Peyer's patch (tissue), 4 donors: ENCODE results near the gene MPPED1. TPM values are rescaled to one million over a fixed set of nuclear protein-coding genes. Genes with fewer than 3 reads are reported as not detected.

Experiments
- DNase-seq, 3 donors: peaks; one replicate each; pipeline ENCODE4 v3.0.0-alpha.2; 2017 to 2019
- H3K27ac ChIP-seq, 4 donors: fragments of 200-600 bp; sonication (generic); one replicate each; pipeline ENCODE4 v1.5.1; 2016 to 2019
- H3K27me3 ChIP-seq, 2 donors: fragments of 200-600 bp; sonication (generic); one replicate each; pipeline ENCODE4 v1.5.1; 2019
- H3K36me3 ChIP-seq, 3 donors: fragments of 200-600 bp; sonication (generic); one replicate each; pipeline ENCODE4 v1.5.1; 2016 to 2019
- H3K4me1 ChIP-seq, 4 donors: fragments of 200-600 bp; sonication (generic); one replicate each; pipeline ENCODE4 v1.5.1; 2016 to 2019
- H3K4me3 ChIP-seq, 4 donors: fragments of 200-600 bp; sonication (generic); 1 replicate in 3 of 4; 2 replicates in 1 of 4; pipeline ENCODE4 v1.5.1; 2016 to 2019; ENCODE audit warnings: mild to moderate bottlenecking in 1 of 4
- H3K9me3 ChIP-seq, 4 donors: fragments of 200-600 bp; sonication (generic); one replicate each; pipeline ENCODE4 v1.5.1; 2016 to 2019; ENCODE audit warnings: mild to moderate bottlenecking in 1 of 4
- POLR2A ChIP-seq, 2 donors: fragments of 450-650 bp; IDR thresholded peaks; one replicate each; pipeline ENCODE4 v1.5.1; 2017; ENCODE audit warnings: antibody characterized with exemption in 2 of 2, mild to moderate bottlenecking in 2 of 2, moderate library complexity in 2 of 2
- total RNA-seq, 4 donors: library from RNA; depleted of rRNA; stranded (reverse); fragments of >200 nt; gene quantifications; one replicate each; pipeline ENCODE4 v1.1.0, GENCODE V29; 2016
- TF ChIP-seq, protein P1 (sequence below), 6 experiments: fragments of 450-650 bp in 4 of 6; fragments of 200-600 bp in 2 of 6; sonication (generic) in 1 of 6; IDR thresholded peaks; one replicate each; pipeline ENCODE4 v1.5.1; 2017 to 2019; ENCODE audit warnings: antibody characterized with exemption in 6 of 6, mild to moderate bottlenecking in 3 of 6, moderate library complexity in 1 of 6

The MPPED1 gene
- total RNA-seq, 4 donors from 2014 or later, result not detected

DNA sequence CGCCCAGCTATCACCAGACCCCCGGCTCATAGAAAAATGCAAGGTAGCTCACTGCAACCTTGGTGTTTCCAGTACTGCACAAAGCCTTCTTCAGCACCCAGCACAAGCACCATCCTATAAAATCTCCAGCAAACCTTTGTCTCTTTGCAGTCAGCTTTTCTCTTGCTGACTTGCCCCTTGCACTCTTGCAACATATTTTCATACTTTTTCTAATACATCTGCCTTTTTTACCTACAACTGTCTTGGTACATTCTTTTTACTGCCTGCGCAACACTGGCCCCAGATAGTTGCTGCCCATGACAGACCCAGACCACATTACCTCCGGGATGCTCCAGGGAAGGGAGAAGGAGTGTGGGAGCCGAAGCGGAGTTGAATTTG is 142.4 kb downstream of the MPPED1 start:
- H3K9me3 ChIP-seq, result no peaks in the 10 kb centered on the region
- DNase-seq, result peak in 1 of 3 donors; percentile 3
- no peaks in the 10 kb centered on the region for H3K27me3 ChIP-seq
- no peaks in the 10 kb centered on the region for H3K4me1 ChIP-seq
- TF ChIP-seq POLR2A (IDR thresholded peaks at IDR 0.05), result no peak
- TF ChIP-seq, protein P1, sequence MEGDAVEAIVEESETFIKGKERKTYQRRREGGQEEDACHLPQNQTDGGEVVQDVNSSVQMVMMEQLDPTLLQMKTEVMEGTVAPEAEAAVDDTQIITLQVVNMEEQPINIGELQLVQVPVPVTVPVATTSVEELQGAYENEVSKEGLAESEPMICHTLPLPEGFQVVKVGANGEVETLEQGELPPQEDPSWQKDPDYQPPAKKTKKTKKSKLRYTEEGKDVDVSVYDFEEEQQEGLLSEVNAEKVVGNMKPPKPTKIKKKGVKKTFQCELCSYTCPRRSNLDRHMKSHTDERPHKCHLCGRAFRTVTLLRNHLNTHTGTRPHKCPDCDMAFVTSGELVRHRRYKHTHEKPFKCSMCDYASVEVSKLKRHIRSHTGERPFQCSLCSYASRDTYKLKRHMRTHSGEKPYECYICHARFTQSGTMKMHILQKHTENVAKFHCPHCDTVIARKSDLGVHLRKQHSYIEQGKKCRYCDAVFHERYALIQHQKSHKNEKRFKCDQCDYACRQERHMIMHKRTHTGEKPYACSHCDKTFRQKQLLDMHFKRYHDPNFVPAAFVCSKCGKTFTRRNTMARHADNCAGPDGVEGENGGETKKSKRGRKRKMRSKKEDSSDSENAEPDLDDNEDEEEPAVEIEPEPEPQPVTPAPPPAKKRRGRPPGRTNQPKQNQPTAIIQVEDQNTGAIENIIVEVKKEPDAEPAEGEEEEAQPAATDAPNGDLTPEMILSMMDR (IDR thresholded peaks at IDR 0.05), result no peak
- H3K4me3 ChIP-seq, result no peak overlapping the region
- no peaks in the 10 kb centered on the region for H3K36me3 ChIP-seq
- no peak overlapping the region for H3K27ac ChIP-seq

DNA sequence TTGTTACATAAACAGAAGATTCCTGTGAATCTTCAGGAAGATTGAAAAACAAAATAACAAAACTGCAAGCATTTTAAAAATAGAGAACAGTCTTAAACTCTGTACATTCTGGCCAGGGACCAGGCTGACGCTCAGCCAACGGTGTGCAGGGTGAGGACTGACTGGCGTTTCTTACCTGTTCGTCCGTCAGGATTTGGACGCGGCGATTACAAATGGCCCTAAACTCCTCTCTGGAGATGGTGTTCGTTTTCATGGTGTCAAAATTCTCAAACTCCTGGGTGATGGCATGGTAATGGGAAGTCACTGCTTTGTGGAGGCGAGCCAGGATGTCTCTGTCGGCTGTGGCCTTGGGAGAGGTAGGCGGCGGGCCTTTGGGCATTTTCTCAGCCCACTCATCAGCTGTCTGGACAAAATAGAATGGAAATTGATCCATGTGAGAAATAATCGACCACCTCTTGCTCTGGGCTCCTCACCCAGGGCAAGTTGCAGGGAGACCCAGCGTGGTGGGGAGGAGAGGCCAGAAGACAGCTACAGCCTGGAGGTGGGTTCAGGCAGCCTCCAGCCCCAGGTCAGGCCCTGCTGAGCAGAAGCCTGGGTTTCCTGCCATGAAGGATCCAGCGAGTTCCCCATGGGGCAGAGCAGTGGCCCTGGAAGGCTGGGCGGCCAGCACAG is 143.0 kb downstream of the MPPED1 start:
- no peak for TF ChIP-seq POLR2A (IDR thresholded peaks at IDR 0.05)
- TF ChIP-seq, protein P1 (IDR thresholded peaks at IDR 0.05), result no peak

DNA sequence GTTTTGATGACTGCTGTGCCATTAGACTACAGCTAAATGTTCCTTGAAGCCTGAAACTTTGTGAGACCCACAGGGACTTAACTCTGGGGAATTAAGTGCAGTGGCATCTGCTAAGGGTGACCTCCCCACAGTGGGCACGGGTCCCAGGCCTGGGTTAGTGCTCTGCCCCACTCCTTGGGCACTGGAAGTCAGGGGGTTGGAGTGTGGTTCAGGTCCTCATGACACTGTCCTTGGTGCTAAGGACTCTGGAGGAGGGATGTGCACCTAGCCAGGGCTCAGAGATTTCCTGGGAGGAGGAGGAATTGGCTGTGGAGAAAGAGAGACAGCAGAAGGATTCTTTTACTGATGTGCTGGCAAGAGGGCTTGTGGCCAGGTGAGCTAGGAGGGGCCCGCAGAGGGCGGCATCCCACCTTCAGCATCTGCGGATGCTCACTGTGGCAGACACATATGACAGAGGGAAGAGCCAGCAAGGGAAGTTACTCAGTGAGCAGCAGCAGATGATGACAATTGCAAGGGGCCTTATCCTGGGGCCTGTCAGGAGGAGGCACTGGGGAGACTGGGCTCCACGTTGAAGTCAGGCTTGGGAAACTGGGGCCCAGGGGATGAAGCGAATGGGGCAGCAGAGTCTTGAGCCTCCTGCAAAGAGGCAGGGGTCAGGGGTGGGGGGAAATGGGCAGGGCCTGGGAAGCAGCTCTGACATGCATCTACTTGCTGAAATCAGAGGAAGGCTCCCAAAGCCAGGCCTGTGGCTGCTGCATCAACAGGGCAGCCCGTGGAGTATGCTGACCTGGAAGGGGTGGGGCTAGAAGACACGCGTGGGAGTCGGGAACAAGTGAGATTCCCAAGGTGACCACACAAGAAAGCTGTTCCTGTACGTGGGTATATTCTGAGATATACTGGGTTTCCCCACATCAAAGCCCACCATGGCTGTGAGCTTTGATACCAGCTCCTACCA is 144.0 kb downstream of the MPPED1 start:
- Histone ChIP-seq H3K36me3 (no peaks in the 10 kb centered on the region), H3K27me3 (no peaks in the 10 kb centered on the region), H3K4me3 (no peak overlapping the region), H3K4me1 (no peaks in the 10 kb centered on the region), H3K27ac (no peak overlapping the region), H3K9me3 (no peaks in the 10 kb centered on the region)
- DNase-seq, result peak in 1 of 3 donors; percentile 24
- TF ChIP-seq, protein P1 (IDR thresholded peaks at IDR 0.05), result no peak
- TF ChIP-seq POLR2A (IDR thresholded peaks at IDR 0.05), result no peak

More for the DNA sequence above, 143.0 kb downstream of the MPPED1 start:
- H3K36me3 ChIP-seq, result no peaks in the 10 kb centered on the region
- H3K9me3 ChIP-seq, result no peaks in the 10 kb centered on the region
- peak in 1 of 3 donors; percentile 17 for DNase-seq
- no peaks in the 10 kb centered on the region for H3K4me1 ChIP-seq
- H3K4me3 ChIP-seq, result no peak overlapping the region
- no peaks in the 10 kb centered on the region for H3K27me3 ChIP-seq
- H3K27ac ChIP-seq, result no peak overlapping the region

Other genes with a start within 250 kb of the MPPED1 start
- gene TTLL12, start 224.9 kb upstream of the MPPED1 start, total RNA-seq, result 10 to 100 TPM; 34.7 to 77.8 (median 58.2) TPM
- gene SCUBE1, start 68.6 kb upstream of the MPPED1 start, total RNA-seq, result 10 to 100 TPM in 2 of 4 donors, 1 to 10 TPM in 2; 1.6 to 47.9 (median 7.9) TPM